GM21447 (cell line): ENCODE measurements around the gene BOLA1.
"Not testable (repeated sequence)": the region's sequence is repeated elsewhere in the genome, so short reads cannot be mapped to it uniquely, and the experiment has no call there.

ENCODE experiments used
- ATAC-seq: cut with Tn5 transposase; IDR thresholded peaks from one replicate; pipeline ENCODE4 v1.9.1; 2021; ENCODE audit not compliant: unreplicated experiment

The BOLA1 gene, protein sequence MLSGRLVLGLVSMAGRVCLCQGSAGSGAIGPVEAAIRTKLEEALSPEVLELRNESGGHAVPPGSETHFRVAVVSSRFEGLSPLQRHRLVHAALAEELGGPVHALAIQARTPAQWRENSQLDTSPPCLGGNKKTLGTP

DNA sequence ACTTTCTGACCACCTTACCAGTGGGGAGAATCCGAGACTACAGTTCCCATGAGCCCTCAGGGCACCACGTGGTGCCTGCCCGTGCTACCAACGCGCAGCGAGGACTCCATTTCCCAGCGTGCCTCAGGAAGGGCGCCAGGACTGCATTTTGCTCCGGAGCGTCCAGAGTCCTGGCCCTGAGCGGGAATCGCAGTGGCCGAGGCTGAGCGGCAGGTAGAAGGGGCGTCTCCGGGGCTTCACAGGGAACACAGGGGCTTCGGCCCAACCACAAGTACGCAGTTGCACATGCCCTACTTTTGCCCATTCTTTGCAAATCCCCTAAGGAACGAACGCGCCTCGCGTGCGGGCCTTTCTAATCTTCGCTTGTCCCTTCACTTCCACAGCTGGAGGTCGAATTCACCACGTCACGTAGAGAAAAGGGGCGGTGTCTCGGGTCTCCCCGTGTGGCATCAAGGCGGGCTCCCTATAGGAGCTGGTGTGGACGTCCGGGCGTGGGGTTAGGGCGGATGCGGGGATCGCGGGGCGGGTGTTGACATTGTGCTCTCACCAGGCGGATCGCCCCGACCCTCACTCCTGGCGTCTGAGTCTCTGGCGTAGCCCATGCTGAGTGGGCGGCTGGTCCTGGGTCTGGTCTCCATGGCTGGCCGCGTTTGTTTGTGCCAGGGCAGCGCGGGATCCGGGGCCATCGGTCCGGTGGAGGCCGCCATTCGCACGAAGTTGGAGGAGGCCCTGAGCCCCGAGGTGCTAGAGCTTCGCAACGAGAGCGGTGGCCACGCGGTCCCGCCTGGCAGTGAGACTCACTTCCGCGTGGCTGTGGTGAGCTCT is at the start of gene BOLA1:
Gene BOLA1, plus strand, starts transcription at position 109 of the 825 bp plus-strand sequence. Its CDS starts 492 bp downstream, at position 601.
- ATAC-seq: peak; percentile 98

DNA sequence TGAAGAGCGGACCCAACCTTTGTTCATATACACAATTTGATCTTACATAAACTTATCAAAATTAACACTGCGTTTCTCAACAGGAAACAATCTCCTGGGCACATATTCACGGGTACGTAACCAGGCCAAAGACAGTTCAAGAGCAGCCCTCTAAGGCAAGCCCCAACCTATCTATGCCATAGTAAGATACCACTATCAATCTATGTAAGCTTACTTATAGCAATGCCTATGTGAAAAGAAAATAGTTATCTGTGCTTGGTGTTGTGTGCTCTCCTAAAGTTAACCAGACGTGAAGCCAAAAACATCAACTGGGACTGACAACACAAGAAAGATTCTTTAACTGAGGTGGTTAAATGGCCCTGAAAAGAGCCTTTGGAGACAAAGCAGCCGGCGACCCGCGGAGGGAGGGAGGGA is 49.4 kb upstream of the BOLA1 start:
- no peak for ATAC-seq

- ATAC-seq: peak; percentile 49
Observed at GRCh38 chr1:149850732-149851345, 48.5 kb upstream of the BOLA1 start.

GRCh38 chr1:149851585-149852213 is 47.7 kb upstream of the BOLA1 start:
- ATAC-seq: peak; percentile 36

DNA sequence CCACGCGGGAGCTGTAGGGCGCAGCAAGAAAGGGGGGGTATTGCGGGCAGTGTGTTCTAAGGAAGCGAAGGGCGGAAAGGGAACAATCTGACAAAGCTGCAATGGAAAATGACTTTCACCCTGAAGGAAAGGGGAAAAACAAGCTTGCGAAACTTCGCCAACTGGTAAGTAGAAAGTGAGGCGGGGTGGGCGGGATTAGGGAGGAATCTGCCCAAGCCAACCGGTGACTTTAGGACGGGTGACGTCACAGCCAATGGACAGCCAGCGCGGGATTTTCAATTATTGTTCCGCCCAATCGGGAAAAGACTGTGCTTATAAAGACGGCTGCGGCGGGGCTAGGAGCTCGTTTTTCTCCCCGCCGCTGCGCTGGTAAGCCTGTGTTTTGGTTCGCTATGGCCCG is 47.1 kb upstream of the BOLA1 start:
- ATAC-seq: peak; percentile 25

GRCh38 chr1:149860271-149860670 is 39.1 kb upstream of the BOLA1 start:
- ATAC-seq: peak; percentile 2

DNA sequence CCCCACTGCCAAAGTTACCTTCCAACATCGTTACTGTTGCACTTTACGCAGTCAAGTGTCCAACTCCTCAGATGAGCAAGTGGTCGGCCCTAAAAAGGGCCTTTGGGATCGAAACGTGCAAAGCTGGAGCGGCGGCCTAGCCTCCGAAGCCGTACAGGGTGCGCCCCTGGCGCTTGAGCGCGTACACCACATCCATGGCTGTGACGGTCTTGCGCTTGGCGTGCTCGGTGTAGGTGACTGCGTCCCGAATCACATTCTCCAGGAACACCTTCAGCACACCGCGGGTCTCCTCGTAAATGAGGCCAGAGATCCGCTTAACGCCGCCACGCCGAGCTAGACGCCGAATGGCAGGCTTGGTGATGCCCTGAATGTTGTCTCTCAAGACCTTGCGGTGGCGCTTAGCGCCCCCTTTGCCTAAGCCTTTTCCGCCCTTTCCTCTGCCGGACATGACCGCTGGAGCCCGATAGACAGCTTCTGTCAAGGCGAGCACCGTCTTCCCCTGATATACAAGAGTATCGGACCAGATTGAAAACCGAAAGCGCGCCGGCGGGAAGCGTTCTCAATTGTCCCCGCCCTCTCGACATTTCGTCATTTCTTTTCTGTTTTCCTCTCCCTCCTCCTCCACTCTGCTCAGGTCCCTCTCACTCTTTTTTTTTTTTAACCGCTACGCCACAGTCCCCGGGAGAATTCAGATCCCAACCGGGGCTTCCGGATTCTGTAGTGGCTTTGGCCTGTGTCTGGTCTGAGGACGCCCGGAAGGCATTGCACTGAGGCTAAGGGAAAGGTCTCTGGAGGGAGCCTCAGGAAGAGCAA is 38.5 kb upstream of the BOLA1 start:
- ATAC-seq: peak; percentile 58

- not testable (repeated sequence) for ATAC-seq
Observed at GRCh38 chr1:149861497-149862054, 37.8 kb upstream of the BOLA1 start.

- not testable (repeated sequence) for ATAC-seq
Observed at GRCh38 chr1:149866887-149867286, 32.5 kb upstream of the BOLA1 start.

- ATAC-seq: not testable (repeated sequence)
Observed at GRCh38 chr1:149873060-149873459, 26.3 kb upstream of the BOLA1 start.

DNA sequence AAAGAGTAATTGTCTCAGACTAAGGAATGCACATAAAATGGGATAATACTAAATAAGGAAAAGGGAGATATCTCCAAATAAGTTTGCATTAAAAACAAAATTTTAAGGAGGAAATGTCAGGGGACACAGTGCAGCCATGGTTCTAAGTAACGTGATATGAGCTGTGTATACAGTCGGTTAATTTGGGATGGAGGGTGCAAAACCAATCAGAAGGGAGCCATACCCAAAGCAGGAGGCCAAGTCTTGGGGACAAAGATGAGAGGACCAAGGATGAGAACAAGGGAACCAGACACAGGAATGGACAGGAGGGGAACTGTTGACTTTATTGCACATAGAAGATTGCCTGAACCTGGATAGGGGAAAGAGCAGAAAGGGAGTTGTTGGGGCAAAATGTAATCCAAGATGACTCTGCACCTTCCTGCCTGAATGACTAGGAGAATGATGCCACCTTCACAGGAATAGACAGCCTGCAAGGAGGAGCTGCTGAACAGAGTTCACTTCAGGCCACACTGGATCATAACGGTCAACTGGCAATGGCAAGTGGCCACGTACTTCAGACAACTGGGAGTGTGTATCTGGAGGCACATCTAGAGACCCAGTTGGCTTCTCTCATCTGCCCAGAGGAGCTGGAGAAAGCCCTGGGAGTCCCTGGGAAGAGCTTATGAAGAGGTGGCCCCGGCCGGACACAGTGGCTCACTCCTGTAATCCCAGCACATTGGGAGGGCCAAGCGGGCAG is 22.0 kb upstream of the BOLA1 start:
- no peak for ATAC-seq

DNA sequence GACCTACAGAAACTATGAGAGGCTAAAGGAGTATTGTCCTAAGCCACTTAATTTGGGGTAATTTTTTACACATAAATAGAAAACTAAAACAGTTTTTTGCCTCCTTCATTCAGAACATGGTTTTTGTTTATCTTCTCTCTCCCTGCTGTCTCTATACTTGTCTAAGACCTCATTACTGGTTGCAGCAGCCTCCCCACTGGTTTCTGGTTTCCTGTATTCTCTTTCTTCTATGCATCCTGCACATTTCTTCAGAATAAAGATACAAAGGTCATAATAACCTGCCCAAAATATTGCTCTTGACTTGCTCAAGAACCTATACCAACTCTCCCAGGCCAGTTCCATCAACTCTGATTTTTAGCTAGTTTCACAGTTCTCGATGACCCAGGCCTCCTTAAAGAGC is 19.8 kb upstream of the BOLA1 start:
- no peak for ATAC-seq

DNA sequence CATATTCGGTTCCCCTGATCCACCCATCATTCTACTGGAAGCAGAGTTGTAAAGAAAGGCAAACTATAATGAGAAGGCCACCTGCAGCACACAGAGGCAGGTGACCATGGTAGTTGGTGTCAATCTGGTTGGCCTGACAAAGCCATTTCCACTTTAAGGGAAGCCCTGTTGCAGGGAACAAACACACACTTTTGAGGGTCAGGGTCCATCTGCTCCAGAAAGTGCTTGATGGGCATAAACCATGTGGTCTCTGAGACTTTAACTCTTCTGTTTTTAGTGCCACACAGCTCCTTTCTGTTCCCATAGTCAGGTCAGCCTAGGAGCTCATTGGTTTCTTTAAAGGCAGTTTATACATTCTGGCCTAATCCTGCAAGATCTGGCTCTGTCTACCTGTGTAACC is 17.5 kb upstream of the BOLA1 start:
- no peak for ATAC-seq

DNA sequence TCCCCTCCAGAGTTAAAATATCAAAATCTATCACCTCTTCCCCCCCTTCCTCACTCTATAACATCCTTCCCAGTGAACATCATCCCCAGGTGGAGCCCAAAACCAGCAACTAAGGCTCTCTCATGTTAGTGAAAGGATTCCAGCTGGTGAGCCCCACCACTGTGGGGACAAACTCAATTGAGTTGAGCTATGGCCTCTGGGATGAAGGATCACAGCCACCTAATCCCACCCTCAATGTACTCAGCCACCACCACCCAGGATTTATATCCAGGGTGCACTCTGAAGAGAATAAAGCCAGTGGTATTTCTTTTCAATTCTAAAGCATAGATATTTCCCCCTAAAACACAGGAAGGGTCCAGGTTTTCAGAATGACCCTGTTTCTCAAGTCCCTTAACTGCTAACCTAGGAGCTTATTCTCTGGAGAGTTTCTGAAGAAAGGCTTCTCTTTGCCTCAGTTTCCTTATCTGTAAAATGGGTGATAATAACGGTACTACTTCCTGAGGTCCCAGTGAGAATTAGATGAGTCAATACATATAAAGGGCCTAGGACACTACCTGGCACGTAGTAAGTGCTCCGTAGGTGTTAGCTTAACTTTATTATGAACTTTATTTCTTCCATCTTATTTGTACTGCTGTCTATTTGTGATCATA is 15.6 kb upstream of the BOLA1 start:
- no peak for ATAC-seq

GRCh38 chr1:149884433-149885338 is 14.7 kb upstream of the BOLA1 start:
- ATAC-seq: no peak

GRCh38 chr1:149885339-149886120 is 13.8 kb upstream of the BOLA1 start:
- ATAC-seq: no peak

GRCh38 chr1:149886121-149886395 is 13.3 kb upstream of the BOLA1 start:
- not testable (repeated sequence) for ATAC-seq
